HG02973 (cell line): ENCODE results near the gene COLEC12.
"Not testable (repeated sequence)": the region's sequence is repeated elsewhere in the genome, so short reads cannot be mapped to it uniquely, and the experiment has no call there.

ENCODE experiments used
- ATAC-seq: cut with Tn5 transposase; IDR thresholded peaks from one replicate; pipeline ENCODE4 v1.9.1; 2021; ENCODE audit warnings: moderate library complexity; ENCODE audit not compliant: unreplicated experiment

Gene COLEC12

GRCh38 chr18:332007-332406 is 168.5 kb downstream of the COLEC12 start:
- no peak for ATAC-seq

- ATAC-seq, result no peak
Measured at GRCh38 chr18:331221-331821, 169.2 kb downstream of the COLEC12 start.

- no peak for ATAC-seq
Measured at GRCh38 chr18:328928-329327, 171.6 kb downstream of the COLEC12 start.

GRCh38 chr18:326846-327245 is 173.7 kb downstream of the COLEC12 start:
- ATAC-seq, result no peak

GRCh38 chr18:323253-323622 is 177.3 kb downstream of the COLEC12 start:
- ATAC-seq, result no peak

- ATAC-seq, result no peak
Measured at GRCh38 chr18:321865-322467, 178.5 kb downstream of the COLEC12 start.

GRCh38 chr18:320155-320554 is 180.3 kb downstream of the COLEC12 start:
- ATAC-seq, result no peak

- no peak for ATAC-seq
Measured at GRCh38 chr18:319720-320119, 180.8 kb downstream of the COLEC12 start.

- ATAC-seq, result no peak
Measured at GRCh38 chr18:318791-319291, 181.7 kb downstream of the COLEC12 start.

- ATAC-seq, result no peak
Measured at GRCh38 chr18:317618-318017, 182.9 kb downstream of the COLEC12 start.

GRCh38 chr18:316393-316792 is 184.1 kb downstream of the COLEC12 start:
- no peak for ATAC-seq

GRCh38 chr18:313931-314330 is 186.6 kb downstream of the COLEC12 start:
- no peak for ATAC-seq

- no peak for ATAC-seq
Measured at GRCh38 chr18:312415-312814, 188.1 kb downstream of the COLEC12 start.

- no peak for ATAC-seq
Measured at GRCh38 chr18:310042-310441, 190.5 kb downstream of the COLEC12 start.

GRCh38 chr18:308086-308485 is 192.4 kb downstream of the COLEC12 start:
- not testable (repeated sequence) for ATAC-seq

- no peak for ATAC-seq
Measured at GRCh38 chr18:306608-307255, 193.8 kb downstream of the COLEC12 start.

- no peak for ATAC-seq
Measured at GRCh38 chr18:305003-305501, 195.4 kb downstream of the COLEC12 start.

- ATAC-seq, result no peak
Measured at GRCh38 chr18:303607-304006, 196.9 kb downstream of the COLEC12 start.

- no peak for ATAC-seq
Measured at GRCh38 chr18:303011-303410, 197.5 kb downstream of the COLEC12 start.

- ATAC-seq, result no peak
Measured at GRCh38 chr18:302097-302496, 198.4 kb downstream of the COLEC12 start.

- ATAC-seq, result no peak
Measured at GRCh38 chr18:297936-298335, 202.6 kb downstream of the COLEC12 start.
